Thymus (tissue), 11 donors: Measurements from ENCODE around the gene SIDT1. TPM values are rescaled to one million over a fixed set of nuclear protein-coding genes. Genes with fewer than 3 reads are reported as not detected.
A peak's percentile ranks its signal among the peaks of the same experiment; 100 is the strongest.

Source experiments
- DNase-seq, 9 donors: peaks; one replicate each; pipeline ENCODE4 v3.0.0-alpha.2; 2013; ENCODE audit warnings: low spot score in 9 of 9, low read depth in 6 of 9, missing footprints in 1 of 9
- H3K27ac ChIP-seq, 2 donors: one replicate each; pipeline ENCODE4 v1.5.1; 2013; ENCODE audit warnings: control low read depth in 1 of 2, low read depth in 1 of 2, low read length in 1 of 2, mild to moderate bottlenecking in 1 of 2, moderate library complexity in 1 of 2
- H3K27me3 ChIP-seq, 2 donors: one replicate each; pipeline ENCODE4 v1.5.1; 2013; ENCODE audit warnings: low read length in 1 of 2; ENCODE audit not compliant: control insufficient read depth in 2 of 2, insufficient read depth in 1 of 2
- H3K36me3 ChIP-seq, 2 donors: one replicate each; pipeline ENCODE4 v1.5.1; 2013; ENCODE audit warnings: low read length in 1 of 2, mild to moderate bottlenecking in 1 of 2, moderate library complexity in 1 of 2; ENCODE audit not compliant: control insufficient read depth in 2 of 2, insufficient read depth in 2 of 2
- H3K4me1 ChIP-seq, 2 donors: one replicate each; pipeline ENCODE4 v1.5.1; 2013; ENCODE audit warnings: low read length in 2 of 2; ENCODE audit not compliant: control insufficient read depth in 2 of 2, insufficient read depth in 2 of 2
- H3K4me3 ChIP-seq, 2 donors: one replicate each; pipeline ENCODE4 v1.5.1; 2013; ENCODE audit warnings: low read length in 2 of 2, control low read depth in 1 of 2, mild to moderate bottlenecking in 1 of 2
- H3K9me3 ChIP-seq, 2 donors: one replicate each; pipeline ENCODE4 v1.5.1; 2013; ENCODE audit warnings: low read length in 1 of 2, mild to moderate bottlenecking in 1 of 2; ENCODE audit not compliant: control insufficient read depth in 2 of 2, insufficient read depth in 1 of 2
- WGBS: extraction: QIAGEN DNeasy Blood & Tissue Kit; methylation state at CpG from one replicate; pipeline ENCODE4 v1.1.7; 2013; 5-methylcytosine and 5-hydroxymethylcytosine counted together
- polyA plus RNA-seq: library from polyadenylated mRNA; stranded (reverse); fragments of 200-250 nt; gene quantifications from one replicate; pipeline ENCODE4 v1.2.3, GENCODE V29; 2013
- total RNA-seq: library from RNA; stranded (reverse); fragments of 120-200 nt; gene quantifications from one replicate; pipeline ENCODE4 v1.2.4, GENCODE V29; 2013
- donor health status: healthy.

Gene SIDT1
- total and polyA plus RNA-seq, 2 donors = 4.2 to 12.6 TPM

DNA sequence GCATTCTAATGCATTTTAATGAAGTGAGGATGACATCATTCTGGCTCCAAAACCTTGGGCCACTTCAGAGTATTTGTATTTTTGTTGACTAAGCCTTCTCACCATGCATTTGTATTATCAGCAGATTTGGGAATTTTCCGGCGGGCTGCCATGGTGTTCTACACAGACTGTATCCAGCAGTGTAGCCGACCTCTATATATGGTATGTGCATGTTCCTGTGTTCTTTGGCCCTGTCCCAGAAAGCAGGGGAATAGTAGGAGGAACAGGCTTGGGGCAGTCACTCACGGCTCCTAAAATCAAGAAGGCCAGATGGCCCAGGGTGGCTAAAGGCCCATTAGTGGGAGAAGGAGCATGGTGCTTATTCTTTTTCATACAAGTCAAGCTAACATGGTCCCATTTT is 83.6 kb downstream of the SIDT1 start:
- Histone ChIP-seq H3K36me3 (peaks cover 6 to 9% of the 10 kb centered on the region in 2 donors), H3K4me1 (no peaks in the 10 kb centered on the region), H3K4me3 (no peak overlapping the region), H3K27ac (no peak overlapping the region), H3K27me3 (no peaks in the 10 kb centered on the region), H3K9me3 (no peaks in the 10 kb centered on the region)
- 95% methylated on average over 4 of the region's 4 CpGs for WGBS
- DNase-seq = no peak

DNA sequence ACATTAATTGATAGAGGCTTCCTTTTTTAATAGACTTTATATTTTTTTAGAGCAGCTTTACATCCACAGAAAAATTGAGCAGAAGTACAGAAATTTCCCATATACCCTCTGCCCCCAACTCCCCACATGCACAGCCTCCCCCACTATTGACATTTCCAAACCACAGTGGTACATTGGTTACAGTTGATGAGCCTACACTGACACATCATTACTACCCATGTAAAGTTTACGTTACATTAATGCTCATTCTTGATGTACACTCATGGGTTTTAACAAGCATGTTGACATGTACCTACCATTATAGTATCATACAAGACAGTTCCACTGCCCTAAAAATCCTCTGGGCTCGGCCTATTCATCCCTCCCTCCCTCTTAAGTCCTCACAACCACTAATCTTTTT is 85.4 kb downstream of the SIDT1 start:
- no peak for DNase-seq
- H3K36me3 ChIP-seq = peaks cover 4% of the 10 kb centered on the region in 2 donors
- no peak overlapping the region for H3K4me3 ChIP-seq
- no peaks in the 10 kb centered on the region for H3K9me3 ChIP-seq
- H3K27ac ChIP-seq = no peak overlapping the region
- WGBS = 96% methylated on average over 2 of the region's 2 CpGs
- no peaks in the 10 kb centered on the region for H3K4me1 ChIP-seq
- H3K27me3 ChIP-seq = no peaks in the 10 kb centered on the region

DNA sequence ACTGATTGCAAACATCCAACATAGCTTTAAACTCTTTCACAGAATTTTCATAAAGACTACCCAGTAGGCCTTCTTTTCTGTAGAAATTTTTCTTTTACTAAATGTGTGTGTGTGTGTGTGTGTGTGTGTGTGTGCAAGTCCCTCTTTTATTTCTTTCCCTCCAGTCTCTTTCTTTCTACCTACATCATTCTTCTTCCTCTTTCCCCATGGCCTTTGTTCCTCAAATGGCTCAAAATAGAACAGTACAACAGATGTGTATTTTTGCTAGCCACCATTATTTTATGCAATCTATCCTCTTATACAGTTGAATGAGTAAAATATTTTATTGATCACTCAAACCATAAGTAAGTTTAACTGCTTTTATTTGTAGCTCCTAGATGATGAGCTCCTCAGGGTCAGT is 87.7 kb downstream of the SIDT1 start:
- Histone ChIP-seq H3K4me1 (no peaks in the 10 kb centered on the region), H3K4me3 (no peak overlapping the region), H3K27me3 (no peaks in the 10 kb centered on the region), H3K9me3 (no peaks in the 10 kb centered on the region), H3K27ac (no peak overlapping the region), H3K36me3 (peaks cover 9 to 14% of the 10 kb centered on the region in 2 donors)
- DNase-seq = no peak

DNA sequence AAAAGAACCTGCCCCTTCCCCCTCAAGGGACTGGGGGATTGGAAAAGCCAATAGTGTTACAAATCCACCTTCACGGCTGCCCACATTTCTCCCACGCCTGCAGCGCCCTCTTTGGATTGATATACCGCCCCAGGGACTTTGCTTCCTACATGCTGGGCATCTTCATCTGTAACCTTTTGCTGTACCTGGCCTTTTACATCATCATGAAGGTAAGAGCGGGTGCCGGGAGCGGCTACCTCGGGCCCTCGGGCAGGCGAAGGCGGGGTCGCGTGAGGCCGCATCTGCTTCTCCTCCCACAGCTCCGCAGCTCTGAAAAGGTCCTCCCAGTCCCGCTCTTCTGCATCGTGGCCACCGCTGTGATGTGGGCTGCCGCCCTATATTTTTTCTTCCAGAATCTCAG is 91.0 kb downstream of the SIDT1 start:
- H3K27ac ChIP-seq = no peak overlapping the region
- H3K27me3 ChIP-seq = no peaks in the 10 kb centered on the region
- H3K9me3 ChIP-seq = no peaks in the 10 kb centered on the region
- DNase-seq = no peak
- 97% methylated on average over 19 of the region's 19 CpGs for WGBS
- H3K4me3 ChIP-seq = no peak overlapping the region
- H3K4me1 ChIP-seq = peaks cover 0 to 15% of the 10 kb centered on the region in 2 donors
- peaks cover 15 to 21% of the 10 kb centered on the region in 2 donors for H3K36me3 ChIP-seq

DNA sequence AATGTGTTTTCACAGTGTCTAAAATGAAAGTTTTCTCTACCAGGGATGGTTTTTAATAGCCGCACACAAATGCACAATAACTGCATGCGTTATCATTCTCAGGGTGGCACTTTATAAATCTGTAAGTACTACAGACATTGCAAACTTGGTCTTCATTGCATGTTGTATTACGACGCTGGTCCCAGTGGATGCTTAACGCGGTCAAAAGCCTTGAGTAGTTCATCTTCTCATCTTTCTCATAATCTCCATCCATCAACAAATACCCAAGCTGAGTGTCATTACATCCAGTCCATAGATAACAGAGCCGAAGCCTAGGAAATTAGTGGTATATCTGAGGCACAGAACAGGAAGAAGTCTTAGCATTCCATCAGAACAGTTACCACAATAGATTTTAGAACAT is 91.5 kb downstream of the SIDT1 start:
- WGBS = 99% methylated on average over 7 of the region's 7 CpGs

DNA sequence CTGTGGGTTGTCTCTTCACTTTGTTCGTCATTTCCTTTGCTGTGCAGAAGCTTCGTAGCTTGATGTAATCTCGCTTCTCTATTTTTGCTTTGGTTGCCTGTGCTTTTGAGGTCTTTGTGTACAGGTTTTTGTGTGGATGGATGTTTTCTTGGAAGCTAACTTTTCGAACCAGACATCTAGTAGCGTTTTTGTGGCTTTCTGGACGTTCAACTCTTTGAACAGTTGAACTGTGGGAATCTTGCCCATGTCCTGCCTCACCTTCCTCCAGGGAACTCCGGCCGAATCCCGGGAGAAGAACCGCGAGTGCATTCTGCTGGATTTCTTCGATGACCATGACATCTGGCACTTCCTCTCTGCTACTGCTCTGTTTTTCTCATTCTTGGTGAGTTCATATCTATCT is 93.5 kb downstream of the SIDT1 start:
- Histone ChIP-seq H3K9me3 (no peaks in the 10 kb centered on the region), H3K36me3 (peaks cover 19 to 31% of the 10 kb centered on the region in 2 donors), H3K4me1 (peaks cover 0 to 23% of the 10 kb centered on the region in 2 donors), H3K27me3 (no peaks in the 10 kb centered on the region), H3K27ac (peak overlapping the region; percentile 59 to 73), H3K4me3 (no peak overlapping the region)
- DNase-seq = peak in 1 of 9 donors; percentile 47
- 78% methylated on average over 12 of the region's 12 CpGs for WGBS

More for the DNA sequence above, 91.5 kb downstream of the SIDT1 start:
- Histone ChIP-seq H3K27me3 (no peaks in the 10 kb centered on the region), H3K36me3 (peaks cover 20 to 21% of the 10 kb centered on the region in 2 donors), H3K9me3 (no peaks in the 10 kb centered on the region), H3K27ac (no peak overlapping the region), H3K4me1 (peaks cover 0 to 19% of the 10 kb centered on the region in 2 donors), H3K4me3 (no peak overlapping the region)
- no peak for DNase-seq

DNA sequence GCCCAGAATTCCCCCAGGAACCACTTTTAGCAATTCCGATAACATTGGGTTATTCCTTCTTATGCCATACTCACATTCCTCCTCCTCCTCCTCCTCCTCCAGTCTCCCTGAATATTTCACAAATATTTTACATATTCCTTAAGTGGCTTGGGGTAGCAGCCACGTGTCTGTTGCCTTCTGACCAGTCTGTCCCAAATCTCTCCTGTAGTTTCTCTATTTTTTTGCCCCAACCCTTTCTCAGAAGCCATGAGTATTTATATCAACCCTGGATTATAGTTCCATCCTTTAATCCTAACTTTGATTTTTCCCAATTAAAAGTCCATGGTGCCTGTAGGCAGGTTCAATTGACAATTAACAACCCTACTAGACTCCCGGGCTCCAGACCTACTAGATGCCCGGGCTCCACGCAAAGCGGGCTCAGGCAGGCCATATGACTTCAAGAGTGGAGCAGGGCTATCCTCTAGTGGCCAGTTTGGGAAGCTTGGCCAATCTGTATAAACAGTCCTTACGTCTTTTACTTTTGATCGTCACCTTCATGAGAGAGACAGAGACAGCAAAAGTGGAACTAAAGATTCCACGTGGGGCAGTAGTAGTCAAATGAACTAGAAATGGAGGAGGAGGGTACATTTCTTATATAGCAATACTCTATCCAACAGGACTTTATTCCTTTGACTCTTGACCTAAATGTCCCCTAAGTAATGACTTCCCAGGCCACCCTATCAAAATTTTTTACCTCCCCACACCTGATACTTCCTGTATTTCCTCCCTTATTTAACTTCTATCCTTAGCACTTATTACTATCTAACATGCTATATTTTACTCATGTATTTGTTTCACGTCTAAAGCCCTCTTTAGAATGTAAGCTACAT is 94.4 kb downstream of the SIDT1 start:
- H3K27ac ChIP-seq = no peak overlapping the region
- H3K27me3 ChIP-seq = no peaks in the 10 kb centered on the region
- DNase-seq = peak in 4 of 9 donors; percentile 36 to 73 (median 40)
- H3K4me3 ChIP-seq = no peak overlapping the region
- 58% methylated on average over 10 of the region's 10 CpGs for WGBS
- H3K4me1 ChIP-seq = peaks cover 0 to 26% of the 10 kb centered on the region in 2 donors
- no peaks in the 10 kb centered on the region for H3K9me3 ChIP-seq
- H3K36me3 ChIP-seq = peaks cover 19 to 31% of the 10 kb centered on the region in 2 donors

DNA sequence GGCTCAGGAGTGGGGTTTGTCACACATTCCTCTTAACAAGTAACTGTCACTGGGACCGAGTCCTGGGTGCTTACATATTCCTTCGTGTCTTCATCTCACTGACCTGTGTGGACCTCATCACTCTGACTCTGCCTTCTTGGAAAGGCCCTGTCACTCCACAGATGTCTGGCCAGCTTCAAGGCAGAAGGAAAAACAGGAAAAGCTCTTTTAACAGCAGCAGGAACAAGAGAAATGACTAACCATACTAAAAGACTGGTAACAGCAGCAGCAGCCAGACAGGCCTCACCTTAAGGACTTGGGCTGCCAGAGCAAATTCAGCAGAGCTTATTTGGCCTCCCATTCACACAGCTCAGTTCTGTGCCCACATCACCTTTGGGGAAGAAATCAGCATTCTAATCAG is 96.0 kb downstream of the SIDT1 start:
- H3K4me1 ChIP-seq = peaks cover 0 to 26% of the 10 kb centered on the region in 2 donors
- 100% methylated on average over 2 of the region's 2 CpGs for WGBS
- H3K27me3 ChIP-seq = no peaks in the 10 kb centered on the region
- peaks cover 14 to 31% of the 10 kb centered on the region in 2 donors for H3K36me3 ChIP-seq
- DNase-seq = no peak
- no peak overlapping the region for H3K4me3 ChIP-seq
- no peaks in the 10 kb centered on the region for H3K9me3 ChIP-seq
- no peak overlapping the region for H3K27ac ChIP-seq

DNA sequence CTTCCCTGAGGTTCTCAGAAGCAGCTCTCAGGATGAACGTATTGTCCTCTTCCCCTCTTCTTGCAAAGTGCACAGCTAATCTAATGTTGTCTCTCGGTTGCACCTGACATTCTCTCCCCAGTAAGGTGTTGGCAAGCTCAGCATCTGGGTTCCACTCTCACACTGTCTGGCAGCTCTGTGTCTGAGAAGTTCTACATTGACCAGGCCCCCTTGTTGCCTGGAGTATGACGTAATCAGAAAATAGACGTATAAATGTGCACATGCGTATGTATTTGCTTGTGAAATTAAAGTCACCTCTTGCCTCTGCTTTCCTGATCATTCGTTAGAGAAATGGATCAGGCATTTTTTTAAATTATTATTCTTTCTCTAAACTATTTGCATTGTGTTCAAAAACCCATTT is 96.4 kb downstream of the SIDT1 start:
- WGBS = 96% methylated on average over 6 of the region's 6 CpGs
- no peak overlapping the region for H3K27ac ChIP-seq
- peaks cover 0 to 26% of the 10 kb centered on the region in 2 donors for H3K4me1 ChIP-seq
- no peaks in the 10 kb centered on the region for H3K9me3 ChIP-seq
- no peaks in the 10 kb centered on the region for H3K27me3 ChIP-seq
- H3K4me3 ChIP-seq = no peak overlapping the region
- no peak for DNase-seq
- H3K36me3 ChIP-seq = peaks cover 9 to 29% of the 10 kb centered on the region in 2 donors
